Activated CD8-positive, alpha-beta memory T cell treated with anti-CD3 and anti-CD28 coated beads, Interleukin-2, amount 50 U/mL, for 48 hours (primary cell): Measurements from ENCODE around the gene CCT2.
"Not testable (repeated sequence)": the region's sequence is repeated elsewhere in the genome, so short reads cannot be mapped to it uniquely, and the experiment has no call there.

Source experiments
- DNase-seq: peaks from one replicate; pipeline ENCODE4 v3.0.0-alpha.2; 2020

Gene CCT2

DNA sequence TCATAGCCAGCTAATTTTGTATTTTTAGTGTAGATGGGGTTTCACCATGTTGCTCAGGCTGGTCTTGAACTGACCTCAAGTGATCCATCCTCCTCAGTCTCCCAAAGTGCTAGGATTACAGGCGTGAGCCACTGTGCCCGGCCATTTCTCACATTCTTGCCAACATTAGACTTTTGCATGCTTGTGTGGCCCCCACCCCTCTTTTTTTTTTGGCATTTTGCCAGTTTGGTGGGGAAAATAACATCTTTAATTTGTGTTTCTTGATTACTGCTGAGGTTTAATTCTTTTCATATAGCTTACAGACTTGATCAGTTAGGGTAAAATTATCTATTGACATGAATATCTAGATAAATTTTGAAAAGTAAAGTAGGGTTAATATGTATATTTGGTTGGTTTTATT, 3.8 kb downstream of the CCT2 start:
- no peak for DNase-seq

DNA sequence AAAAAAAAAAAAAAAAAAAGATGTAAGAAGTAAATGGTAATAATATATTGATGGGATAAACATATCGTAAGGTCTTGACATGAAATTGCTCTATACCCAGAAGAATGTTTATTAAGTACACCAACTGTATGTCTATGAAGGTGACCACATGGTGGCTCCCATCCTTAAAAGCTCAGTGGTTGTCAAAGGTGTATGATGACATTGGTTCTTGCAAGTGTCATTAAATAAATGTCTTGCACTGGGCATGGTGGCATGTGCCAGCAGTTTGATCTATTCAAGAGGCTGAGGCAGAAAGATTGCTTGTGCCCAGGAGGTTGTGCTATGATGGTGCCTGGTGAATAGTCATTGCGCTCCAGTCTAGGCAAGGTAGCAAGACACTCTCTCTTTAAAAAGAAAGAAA, 10.4 kb downstream of the CCT2 start:
- DNase-seq = no peak

DNA sequence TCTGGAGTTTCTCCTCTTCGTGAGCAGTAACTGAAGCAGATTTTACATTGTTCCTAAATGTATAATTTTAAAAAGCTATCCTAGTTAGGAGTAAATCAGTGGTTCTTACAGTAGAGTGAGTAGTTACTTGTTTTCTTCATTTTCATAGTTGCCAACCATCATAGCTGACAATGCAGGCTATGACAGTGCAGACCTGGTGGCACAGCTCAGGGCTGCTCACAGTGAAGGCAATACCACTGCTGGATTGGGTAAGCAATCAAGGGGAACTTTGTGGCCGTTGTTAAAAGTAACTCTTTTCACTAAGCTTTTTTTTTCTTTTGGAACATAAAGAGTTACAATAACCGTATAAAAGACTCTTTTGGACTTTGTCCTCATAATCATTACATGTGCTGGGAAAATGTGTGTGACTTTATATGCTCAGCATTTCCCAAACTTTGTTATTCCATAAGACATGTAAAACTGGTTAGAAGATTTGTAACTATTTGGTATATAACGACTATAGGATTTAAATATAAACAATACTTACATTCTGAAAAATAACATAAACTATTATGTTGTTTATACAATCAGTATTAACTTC, 13.0 kb downstream of the CCT2 start:
- no peak for DNase-seq

DNA sequence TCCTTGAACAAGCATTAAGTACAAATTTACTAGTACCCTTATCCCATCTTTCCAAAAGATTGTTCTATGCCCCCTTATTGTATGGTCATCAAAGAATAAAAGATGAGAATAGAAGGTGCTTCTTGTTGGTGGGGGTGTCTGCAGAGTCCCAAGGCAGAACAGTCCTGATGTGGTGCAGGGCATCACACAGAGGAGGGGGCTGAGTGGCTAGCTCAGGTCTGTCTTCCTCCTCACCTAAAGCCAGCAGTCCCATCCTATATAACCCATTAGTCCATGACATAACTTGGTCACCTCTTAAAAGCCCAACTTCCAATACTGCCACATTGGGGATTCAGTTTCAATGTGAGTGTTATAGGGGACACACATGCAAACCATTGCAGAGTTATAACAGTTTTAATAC, 15.5 kb downstream of the CCT2 start:
- DNase-seq = no peak

DNA sequence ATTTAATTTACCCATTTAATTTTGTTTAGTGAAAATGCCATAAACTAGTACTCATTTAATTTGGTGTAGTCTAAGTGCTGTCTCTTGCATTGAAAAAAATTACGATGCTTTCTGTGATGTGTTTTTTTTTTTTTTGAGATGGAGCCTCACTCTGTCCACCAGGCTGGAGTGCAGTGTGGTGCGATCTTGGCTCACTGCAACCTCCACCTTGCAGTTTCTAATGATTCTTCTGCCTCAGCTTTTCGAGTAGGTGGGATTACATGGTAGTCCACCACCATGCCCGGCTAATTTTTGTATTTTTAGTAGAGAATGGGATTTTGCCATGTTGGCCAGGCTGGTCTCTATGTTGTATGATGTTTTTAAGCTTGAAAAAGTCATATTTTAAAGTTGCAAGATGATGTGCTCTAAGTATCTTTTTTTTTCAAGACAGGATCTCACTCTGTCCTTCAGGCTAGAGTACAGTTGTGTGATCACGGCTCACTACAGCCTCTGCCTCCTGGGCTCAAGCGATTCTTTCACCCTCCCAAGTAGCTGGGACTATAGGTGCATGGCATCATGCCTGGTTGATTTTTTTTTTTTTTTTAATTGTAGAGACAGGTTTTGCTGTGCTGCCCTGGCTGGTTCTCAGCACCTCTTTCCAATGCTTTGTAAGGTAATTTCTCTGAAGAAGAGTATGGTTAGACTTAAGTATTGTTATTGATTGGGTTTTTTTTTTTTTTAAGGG, 16.9 kb downstream of the CCT2 start:
- no peak for DNase-seq

DNA sequence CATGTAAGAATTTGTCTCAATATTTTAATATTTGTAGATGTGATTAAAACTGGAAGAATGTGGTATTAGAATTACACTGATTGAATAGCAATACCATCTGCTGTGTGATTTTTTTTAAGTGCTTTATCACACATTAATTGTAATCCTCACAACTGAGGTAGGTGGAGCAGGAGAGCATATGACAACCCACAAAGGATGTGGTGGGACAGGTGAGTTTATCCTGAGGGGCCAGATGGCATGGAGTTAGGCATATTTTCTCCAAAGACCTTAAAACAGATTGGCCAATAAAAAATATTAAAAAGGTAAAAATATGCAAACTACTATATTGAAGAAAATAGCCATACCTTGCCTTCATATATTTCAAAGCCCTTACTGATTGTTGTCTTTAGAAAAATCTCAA, 17.7 kb downstream of the CCT2 start:
- no peak for DNase-seq

DNA sequence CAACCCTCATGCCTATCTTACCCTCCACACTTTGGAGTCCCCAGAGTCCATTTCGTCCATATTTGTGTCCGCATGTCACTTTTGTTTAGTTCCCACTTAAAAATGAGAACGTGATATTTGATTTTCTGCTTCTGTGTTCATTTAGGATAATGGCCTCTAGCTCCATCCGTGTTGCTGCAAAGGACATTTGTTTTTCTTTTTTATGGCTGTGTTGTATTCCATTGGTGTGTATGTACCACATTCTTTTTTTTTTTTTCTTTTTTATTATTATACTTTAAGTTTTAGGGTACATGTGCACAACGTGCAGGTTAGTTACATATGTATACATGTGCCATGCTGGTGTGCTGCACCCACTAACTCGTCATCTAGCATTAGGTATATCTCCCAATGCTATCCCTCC, 18.3 kb downstream of the CCT2 start:
- not testable (repeated sequence) for DNase-seq

DNA sequence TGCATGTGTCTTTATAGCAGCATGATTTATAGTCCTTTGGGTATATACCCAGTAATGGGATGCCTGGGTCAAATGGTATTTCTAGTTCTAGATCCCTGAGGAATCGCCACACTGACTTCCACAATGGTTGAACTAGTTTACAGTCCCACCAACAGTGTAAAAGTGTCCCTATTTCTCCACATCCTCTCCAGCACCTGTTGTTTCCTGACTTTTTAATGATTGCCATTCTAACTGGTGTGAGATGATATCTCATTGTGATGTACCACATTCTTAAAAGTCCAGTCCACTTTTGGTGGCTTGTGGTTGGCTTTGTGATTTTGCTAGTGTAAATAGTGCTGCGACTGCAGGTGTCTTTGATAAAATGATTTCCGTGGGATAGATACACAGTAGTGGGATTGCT, 19.0 kb downstream of the CCT2 start:
- not testable (repeated sequence) for DNase-seq

DNA sequence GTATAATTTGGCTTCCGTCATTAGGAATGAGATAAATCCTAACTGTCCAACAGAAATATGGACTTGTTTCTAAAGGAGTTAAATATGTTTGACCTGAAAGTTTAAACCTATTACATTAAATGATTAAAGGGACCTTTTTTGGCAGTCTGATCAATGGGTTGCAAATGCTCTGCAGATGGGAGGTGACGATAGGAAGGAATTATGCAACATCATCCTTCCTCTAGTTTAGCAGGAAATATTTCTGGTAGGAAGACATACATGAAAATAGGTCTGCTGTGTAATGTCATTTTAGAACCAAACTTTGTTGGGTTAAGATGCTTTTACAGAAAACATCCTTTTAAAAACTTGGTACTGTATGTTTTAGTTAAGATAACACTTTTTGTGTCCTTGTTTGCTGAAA, 22.9 kb downstream of the CCT2 start:
- DNase-seq = no peak

DNA sequence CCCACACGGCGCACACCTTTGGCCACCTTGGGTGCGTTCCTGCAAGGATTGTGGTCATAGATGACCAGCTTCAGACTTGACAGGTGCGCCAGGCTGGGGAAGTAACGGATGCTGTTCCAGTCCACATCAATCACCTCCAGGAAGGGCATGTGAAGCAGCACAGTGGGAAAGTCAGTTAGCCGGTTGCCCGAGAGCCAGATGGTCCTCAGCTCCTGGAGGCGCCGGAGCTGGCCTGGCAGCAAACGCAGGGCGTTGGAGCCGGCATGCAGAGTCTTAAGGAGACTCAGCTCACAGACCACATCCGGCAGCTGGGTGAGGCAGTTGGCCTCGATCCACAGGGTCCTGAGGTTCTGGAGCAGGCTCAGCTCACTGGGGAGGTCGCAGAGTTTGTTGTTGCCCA, 24.9 kb downstream of the CCT2 start:
- no peak for DNase-seq

DNA sequence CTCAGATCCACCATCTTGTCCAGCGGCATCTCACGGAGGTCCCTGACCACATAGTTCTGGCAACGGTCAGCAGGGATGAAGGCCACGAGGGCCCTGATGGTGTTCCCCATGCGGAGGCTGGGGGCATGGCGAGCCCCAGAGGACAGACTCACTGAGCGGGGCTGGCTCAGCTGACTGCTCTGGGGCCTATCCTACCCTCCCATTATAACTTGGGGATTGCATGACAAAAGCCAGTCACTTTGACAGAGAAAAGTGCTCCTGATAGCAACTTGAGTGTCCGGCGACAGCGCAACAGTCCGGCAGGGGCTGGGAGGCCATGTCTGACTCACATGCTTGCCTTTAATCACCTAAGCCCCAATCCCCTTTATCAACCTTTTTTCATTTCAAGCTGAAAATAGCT, 25.5 kb downstream of the CCT2 start, which contains the start of gene LRRC10:
Gene LRRC10, minus strand, starts transcription at position 179 of the 400 bp plus-strand sequence. Its CDS starts 69 bp downstream, at position 110.
- DNase-seq = no peak

DNA sequence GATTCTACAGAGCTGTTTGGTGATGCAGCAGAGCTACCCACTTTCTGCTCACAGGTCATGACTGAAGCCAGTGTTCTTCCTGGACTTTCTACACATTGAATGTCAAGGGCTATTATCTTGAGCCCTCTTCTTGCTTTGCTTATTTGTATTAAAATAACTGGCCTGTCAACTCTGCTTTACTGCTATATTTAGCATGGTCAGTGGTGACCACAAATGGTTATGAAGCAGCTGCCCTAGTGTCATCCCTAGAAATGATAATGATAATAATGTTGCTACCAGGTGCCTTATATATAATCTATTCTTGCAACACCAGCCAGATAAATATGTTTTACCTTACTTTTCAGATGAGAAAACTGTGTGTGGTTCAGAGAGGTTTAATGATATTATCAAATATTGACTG, 28.1 kb downstream of the CCT2 start:
- DNase-seq = no peak

DNA sequence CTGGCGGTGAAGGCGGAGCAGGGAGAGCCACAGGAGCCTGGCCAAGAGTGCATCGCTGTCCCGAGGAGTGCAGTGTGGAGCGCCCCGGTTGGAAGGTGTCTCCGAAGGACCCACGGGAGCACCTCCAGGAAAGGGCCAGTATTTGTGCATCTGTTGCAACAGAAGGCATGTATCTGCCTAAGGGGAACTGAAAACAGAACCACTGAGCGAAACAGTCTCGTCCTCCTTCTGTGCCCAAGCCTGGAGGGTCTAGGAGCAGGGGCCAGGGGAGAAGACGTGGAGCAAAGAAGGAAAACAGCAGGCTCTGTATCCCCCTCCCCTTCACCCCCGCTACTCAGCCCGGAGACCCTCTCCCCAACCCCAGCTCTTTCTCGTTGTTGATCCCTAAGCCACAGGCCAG, 30.8 kb downstream of the CCT2 start:
- DNase-seq = no peak

DNA sequence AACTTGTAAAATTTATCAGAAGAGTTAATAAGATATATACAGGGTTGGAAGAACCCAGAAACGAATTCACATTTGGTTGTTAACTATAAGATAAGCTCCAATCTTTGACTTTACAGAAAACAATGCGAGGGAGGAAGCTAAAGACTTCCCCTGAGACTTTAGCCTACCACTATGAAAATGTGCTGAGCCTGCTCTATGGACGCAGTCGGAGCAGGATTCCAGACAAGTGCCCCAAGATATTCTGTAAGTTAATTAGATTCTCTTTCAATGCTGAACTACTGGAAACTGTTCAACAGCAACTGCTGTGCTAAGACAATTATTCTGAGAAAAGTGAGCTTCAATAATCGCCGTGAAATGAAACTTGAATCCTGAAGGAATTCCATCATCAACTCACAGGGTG, 33.8 kb downstream of the CCT2 start:
- DNase-seq = no peak

DNA sequence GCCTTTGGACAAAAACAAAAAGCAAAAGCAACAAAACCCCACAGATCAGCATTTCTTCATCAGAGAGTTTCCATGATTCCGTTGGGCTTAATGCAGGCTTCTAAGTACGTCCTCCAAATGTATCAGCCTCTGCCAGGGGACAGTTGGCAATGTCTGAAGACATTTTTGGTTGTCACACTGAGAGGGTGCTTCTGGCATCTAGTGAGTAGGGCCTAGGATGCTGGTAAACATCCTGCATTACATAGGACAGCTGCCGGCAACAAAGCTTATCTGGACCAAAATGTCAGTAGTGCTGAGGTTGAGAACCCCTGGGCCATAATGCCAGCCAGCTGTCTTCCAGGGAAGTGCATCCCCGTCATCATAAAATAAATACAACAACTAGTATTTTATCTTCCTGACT, 34.8 kb downstream of the CCT2 start:
- no peak for DNase-seq

DNA sequence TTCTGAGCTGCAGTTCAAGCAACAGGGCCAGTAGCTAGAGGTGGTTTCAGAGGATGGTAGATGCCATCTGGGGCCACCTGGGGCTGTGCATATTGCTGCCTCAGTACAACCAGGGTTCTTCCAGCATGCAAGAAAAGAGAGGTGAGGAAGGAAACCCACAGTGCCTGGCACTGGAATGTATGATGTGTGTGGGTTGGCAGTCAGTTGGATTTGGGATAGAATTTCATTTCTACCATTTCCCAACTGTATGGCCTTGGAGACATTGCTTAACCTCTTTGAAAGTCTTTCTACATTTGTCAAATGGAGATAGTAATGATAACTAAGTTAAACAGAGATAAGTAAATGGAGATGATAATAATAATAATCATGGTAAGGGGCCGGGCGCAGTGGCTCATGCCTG, 35.7 kb downstream of the CCT2 start:
- no peak for DNase-seq

DNA sequence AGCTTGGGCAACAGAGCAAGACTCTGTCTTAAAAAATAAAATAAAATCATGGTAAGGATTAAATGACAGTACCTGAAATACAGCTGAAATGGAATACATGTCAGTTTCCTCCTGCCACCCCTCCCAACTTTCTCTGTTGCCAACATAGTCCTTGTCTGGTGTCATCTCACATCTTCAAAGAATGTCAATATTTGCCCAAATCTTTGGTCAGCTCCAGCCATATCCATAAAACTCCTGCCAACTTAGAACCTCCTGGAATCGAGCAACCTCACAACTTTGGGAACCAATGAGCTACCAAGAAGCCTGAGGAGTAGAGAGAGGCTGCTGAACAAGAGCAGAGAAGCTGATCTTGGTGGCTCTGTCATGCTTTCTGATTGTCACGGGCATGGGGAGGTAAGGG, 36.3 kb downstream of the CCT2 start:
- no peak for DNase-seq

DNA sequence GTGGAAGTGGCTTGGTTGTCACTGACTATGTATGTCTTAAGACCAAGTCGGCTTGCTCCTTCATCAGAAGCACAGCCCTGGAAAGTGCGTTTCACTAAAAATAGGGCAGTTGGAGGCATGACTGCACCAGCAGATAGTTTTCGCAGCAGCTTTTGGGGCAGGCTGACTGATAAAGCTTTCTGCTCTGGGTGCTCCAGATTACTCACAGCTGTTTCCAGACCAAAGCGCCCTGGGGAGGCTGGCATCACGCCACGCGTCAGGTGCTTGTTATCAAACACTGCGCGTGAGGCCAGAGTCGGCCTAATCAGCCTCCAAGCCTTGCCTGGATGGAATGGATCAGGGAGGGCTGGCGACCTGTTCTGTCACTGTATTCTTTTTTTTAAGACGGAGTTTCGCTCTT, 38.7 kb downstream of the CCT2 start:
- DNase-seq = no peak

DNA sequence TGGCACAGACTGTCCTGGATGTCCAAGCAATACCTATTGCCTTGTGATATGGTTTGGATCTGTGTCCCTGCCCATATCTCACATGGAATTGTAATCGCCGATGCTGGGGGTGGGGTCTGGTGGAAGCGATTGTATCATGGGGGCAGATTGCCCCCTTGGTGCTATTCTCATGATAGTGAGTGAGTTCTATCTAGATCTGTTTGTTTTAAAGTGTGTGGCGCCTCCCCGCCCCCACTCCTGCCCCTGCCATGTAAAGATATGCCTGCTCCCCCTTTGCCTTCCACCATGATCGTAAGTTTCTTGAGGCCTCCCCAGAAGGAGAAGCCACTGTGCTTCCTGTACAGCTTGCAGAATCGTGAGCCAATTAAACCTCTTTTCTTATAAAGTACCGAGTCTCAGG, 42.2 kb downstream of the CCT2 start:
- DNase-seq = no peak

DNA sequence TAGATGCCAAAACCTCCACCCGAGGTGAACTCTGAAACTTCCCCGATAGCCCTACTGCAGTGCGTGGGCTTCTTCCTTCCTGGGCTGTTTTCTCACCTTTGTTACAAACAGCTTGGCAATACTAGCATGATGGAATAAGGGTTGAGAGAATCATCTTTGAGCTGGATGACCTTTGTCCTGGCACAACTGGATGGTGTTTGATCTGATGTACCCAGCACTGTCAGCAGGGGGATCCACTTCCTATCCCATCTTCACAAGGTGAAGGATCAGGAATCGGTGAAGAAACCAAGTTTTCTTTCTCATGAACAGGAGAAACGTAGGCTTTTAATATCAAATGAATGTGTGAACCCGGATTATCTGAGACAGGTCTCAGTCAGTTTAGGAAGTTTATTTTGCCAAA, 44.9 kb downstream of the CCT2 start:
- no peak for DNase-seq

DNA sequence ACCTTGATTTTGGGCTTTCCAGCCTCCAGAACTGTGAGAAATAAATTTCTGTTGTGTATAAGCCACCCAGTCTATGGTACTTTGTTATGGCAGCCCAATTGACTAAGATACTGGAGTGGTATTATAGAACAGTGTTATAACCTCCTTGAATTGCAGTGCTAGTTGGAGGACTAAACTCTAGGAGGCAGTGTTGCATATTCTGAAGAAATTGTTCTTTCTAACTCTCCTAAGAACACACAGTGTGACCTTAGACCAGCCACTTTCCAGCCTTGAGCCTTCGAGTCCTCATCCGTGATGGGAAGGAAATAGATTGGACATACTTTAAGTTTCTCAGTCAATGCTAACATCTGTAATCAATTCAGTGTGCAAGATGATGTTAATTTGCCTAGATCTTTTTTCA, 47.8 kb downstream of the CCT2 start:
- DNase-seq = no peak

DNA sequence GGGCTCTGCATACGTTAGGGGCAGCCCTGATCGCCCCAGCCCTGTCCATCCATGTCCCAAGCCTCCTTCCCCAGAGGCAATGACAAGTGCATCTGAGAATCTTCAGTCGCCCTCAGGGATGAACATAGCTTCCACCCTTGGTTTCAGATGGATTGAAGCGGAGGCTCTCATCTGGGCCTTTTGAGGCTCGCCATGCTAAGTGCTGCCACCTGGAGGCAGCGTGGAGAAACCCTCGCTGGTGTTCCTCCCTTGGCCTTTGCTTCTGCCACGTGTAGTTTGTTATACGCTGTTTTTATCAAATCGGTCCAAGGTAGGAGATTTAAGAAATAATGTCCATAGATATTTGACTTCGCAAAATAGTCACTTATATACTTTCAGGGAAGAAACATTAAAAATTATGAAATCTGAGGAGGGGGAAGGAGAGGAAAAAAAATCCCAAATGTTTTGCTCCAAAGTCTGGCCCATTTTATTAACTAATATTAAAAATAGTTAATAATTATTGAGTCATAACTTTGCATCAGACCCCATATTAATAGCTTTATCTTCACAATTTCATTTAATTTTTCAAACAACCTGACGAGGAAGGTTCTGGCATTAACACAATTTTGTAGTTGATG, 54.2 kb downstream of the CCT2 start:
- DNase-seq = peak; percentile 80

DNA sequence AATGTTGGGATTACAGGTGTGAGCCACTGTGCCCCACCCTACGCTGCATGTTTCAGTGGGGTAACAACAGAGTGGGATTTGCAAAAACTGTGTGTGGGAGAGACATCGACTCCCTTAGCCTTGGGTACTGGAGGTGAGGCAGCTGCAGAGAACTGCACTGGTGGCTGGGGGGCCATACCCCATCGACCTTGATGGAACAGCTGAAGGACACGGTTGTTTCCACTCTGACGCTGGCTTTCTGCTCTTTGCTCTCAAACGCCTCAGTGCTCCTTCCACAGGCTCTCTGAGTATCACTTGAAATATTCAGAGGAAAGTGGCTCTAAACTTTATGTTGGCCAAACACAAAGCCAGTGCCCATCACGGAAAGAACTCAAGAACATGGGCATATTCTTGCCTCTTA, 56.3 kb downstream of the CCT2 start:
- no peak for DNase-seq

DNA sequence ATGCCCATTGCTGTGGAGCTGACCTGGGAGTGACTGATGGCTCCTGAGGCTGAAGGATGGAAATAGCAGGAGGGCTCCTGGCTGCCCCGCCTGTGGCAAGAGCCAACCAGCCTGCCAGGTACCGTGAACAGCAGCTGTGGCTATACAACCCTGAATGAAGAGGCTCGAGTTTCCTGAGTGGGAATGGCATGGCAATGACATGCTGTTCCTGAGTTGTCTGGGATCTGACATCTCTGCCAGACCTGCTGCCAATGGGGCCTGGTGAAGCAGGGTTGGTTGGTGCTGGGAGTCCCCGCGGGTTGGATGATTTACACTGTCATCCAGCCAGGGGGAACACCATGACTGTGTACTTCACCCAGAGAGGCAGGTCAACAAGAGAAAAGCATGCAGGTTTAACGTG, 57.3 kb downstream of the CCT2 start:
- DNase-seq = no peak

DNA sequence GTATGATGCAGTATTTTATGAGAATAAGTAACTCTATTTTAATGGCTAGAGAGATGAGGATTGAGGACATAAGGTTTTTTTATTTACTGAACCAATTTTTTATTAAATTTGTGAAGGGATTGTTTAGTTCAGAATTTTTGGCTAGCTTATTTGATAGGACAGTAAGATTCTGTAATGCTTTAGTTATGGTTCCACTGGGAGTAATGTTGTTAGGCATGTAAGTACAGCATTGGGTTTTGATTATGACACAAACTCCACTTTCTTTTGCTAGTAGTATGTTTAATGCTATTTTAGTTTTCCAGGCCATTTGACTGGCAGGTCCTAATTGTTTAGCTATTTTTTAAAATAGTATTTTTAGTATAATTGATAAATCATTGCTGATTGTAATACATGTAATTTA, 59.3 kb downstream of the CCT2 start:
- DNase-seq = no peak
